Endothelial cell of umbilical vein (primary cell): ENCODE measurements around the gene FLRT1. TPM values are rescaled to one million over a fixed set of nuclear protein-coding genes. Genes with fewer than 3 reads are reported as not detected.

ENCODE experiments used
- BruUV-seq: library from RNA; stranded (reverse); fragments of 400-500 nt; replicated peaks from 2 replicates; lab custom pipeline; 2021; lab: Mats Ljungman, UMichigan
- CTCF ChIA-PET: fragments of 300-600, 350-600 bp; sonication (Branson Sonifier 250); formaldehyde crosslinking; loops from one replicate; lab custom pipeline; 2021; ENCODE audit warnings: antibody characterized with exemption, inconsistent platforms; lab: Charles Lee
- POLR2A ChIA-PET: fragments of 300-600, 350-600 bp; sonication (Branson Sonifier 250); formaldehyde crosslinking; loops from one replicate; lab custom pipeline; 2021; ENCODE audit warnings: antibody characterized with exemption, inconsistent platforms; lab: Charles Lee
- DNase-seq: peaks from one replicate; pipeline ENCODE4 v3.0.0-alpha.2; 2011; ENCODE audit warnings: low read depth, low spot score
- FAIRE-seq: peaks from 2 replicates; lab custom pipeline; 2011; peaks lifted over from hg19 to GRCh38; lab: Jason Lieb, UNC
- H2AFZ ChIP-seq: 2 replicates; pipeline ENCODE4 v1.6.0; 2012; ENCODE audit warnings: low read depth, low read length, control low read depth, inconsistent platforms
- H3K27ac ChIP-seq: 2 replicates; pipeline ENCODE4 v1.5.1; 2011; ENCODE audit warnings: low read depth, mild to moderate bottlenecking, control low read depth, low read length, moderate library complexity; ENCODE audit not compliant: insufficient read depth
- H3K27me3 ChIP-seq, 2 experiments: 2 replicates each; pipeline versions ENCODE4 v1.6.0 to v1.6.1; 2011; ENCODE audit warnings: low read length in 2 of 2, mixed read lengths in 1 of 2; ENCODE audit not compliant: control insufficient read depth in 2 of 2, insufficient read depth in 2 of 2
- H3K36me3 ChIP-seq, 2 experiments: 2 replicates in 1 of 2; 3 replicates in 1 of 2; pipeline ENCODE4 v1.5.1; 2011; ENCODE audit warnings: low read length in 2 of 2, mild to moderate bottlenecking in 1 of 2, moderate library complexity in 1 of 2; ENCODE audit not compliant: control insufficient read depth in 2 of 2, insufficient read depth in 2 of 2; ENCODE audit errors: extremely low read depth in 1 of 2
- H3K4me1 ChIP-seq: 3 replicates; pipeline ENCODE4 v1.5.1; 2011; ENCODE audit warnings: mild to moderate bottlenecking, low read length; ENCODE audit not compliant: control insufficient read depth, insufficient read depth; ENCODE audit errors: extremely low read depth
- H3K4me2 ChIP-seq: 2 replicates; pipeline ENCODE4 v1.6.1; 2011; ENCODE audit warnings: low read length, control low read depth, mixed read lengths; ENCODE audit not compliant: insufficient read depth
- H3K4me3 ChIP-seq, 3 experiments: fragments of 200-600 bp in 1 of 3; sonication (generic), shearing (Covaris generic) in 1 of 3; replicated peaks in 1 of 3; 2 replicates each; pipeline ENCODE4 v1.5.1; 2011 to 2016; ENCODE audit warnings: control low read depth in 3 of 3, low read length in 3 of 3, mild to moderate bottlenecking in 2 of 3, inconsistent platforms in 1 of 3, low read depth in 1 of 3, moderate library complexity in 1 of 3; ENCODE audit not compliant: insufficient read depth in 1 of 3
- H3K79me2 ChIP-seq: 2 replicates; pipeline ENCODE4 v1.6.0; 2012; ENCODE audit warnings: low read length, inconsistent platforms; ENCODE audit not compliant: control insufficient read depth, insufficient read depth
- H3K9ac ChIP-seq: replicated peaks from 2 replicates; pipeline ENCODE3; 2011; ENCODE audit warnings: low read length, control low read depth; ENCODE audit not compliant: insufficient read depth; ENCODE audit errors: extremely low read depth
- H3K9me1 ChIP-seq: replicated peaks from 3 replicates; pipeline ENCODE4 v1.6.0; 2011; ENCODE audit warnings: mild to moderate bottlenecking, low read length; ENCODE audit not compliant: control insufficient read depth, insufficient read depth; ENCODE audit errors: extremely low read depth
- H3K9me3 ChIP-seq: replicated peaks from 2 replicates; pipeline ENCODE4 v1.5.1; 2012; ENCODE audit warnings: low read length, inconsistent platforms; ENCODE audit not compliant: control insufficient read depth, insufficient read depth
- H4K20me1 ChIP-seq: replicated peaks from 2 replicates; pipeline ENCODE3; 2011; ENCODE audit warnings: mild to moderate bottlenecking, low read length; ENCODE audit not compliant: control insufficient read depth, insufficient read depth; ENCODE audit errors: extremely low read depth
- EZH2 ChIP-seq: IDR thresholded peaks from 2 replicates; pipeline ENCODE4 v1.6.1; 2012; ENCODE audit warnings: borderline replicate concordance, low read depth, mild to moderate bottlenecking, moderate library complexity, low read length, inconsistent platforms; ENCODE audit not compliant: severe bottlenecking
- FOS ChIP-seq: IDR thresholded peaks from 2 replicates; pipeline ENCODE4 v1.6.1; 2011; ENCODE audit warnings: mild to moderate bottlenecking, low read length, moderate library complexity, borderline replicate concordance; ENCODE audit not compliant: insufficient read depth
- GATA2 ChIP-seq: IDR thresholded peaks from 2 replicates; pipeline ENCODE4 v1.7.0; 2011; ENCODE audit warnings: low read depth, mild to moderate bottlenecking, moderate library complexity, mixed read lengths, low read length; ENCODE audit not compliant: insufficient read length, insufficient read depth
- JUN ChIP-seq: IDR thresholded peaks from 2 replicates; pipeline ENCODE4 v1.6.1; 2011; ENCODE audit warnings: borderline replicate concordance, low read depth; ENCODE audit not compliant: insufficient read length, insufficient read depth
- MYC ChIP-seq: IDR thresholded peaks from one replicate; pipeline ENCODE4 v1.6.1; 2011; ENCODE audit warnings: mild to moderate bottlenecking, low read depth, low read length
- POLR2A ChIP-seq: IDR thresholded peaks from 2 replicates; pipeline ENCODE4 v1.6.1; 2012; ENCODE audit warnings: low read depth, mild to moderate bottlenecking, control low read depth, low read length
- POLR2AphosphoS5 ChIP-seq: IDR thresholded peaks from 2 replicates; pipeline ENCODE4 v1.6.1; 2012; ENCODE audit warnings: low read depth, mild to moderate bottlenecking, control low read depth, low read length, moderate library complexity; ENCODE audit not compliant: insufficient read depth
- dilution Hi-C: fragments of 300-500 bp; cut with MboI; formaldehyde crosslinking; loops from one replicate; pipeline ENCODE4 v1.15.0; 2019; ENCODE audit warnings: low sequenced_read_pairs; ENCODE audit not compliant: extremely low pct_ligation_motif_present
- intact Hi-C: fragments of 100-400 bp; cut with micrococcal nuclease; formaldehyde crosslinking; loops from one replicate; pipeline ENCODE4 v1.10.0; 2022
- polyA plus RNA-seq, 4 experiments: library from polyadenylated mRNA; depleted of rRNA in 3 of 4; stranded (reverse) in 3 of 4; unstranded in 1 of 4; fragments of >200 nt; gene quantifications; 2 replicates each; pipeline versions ENCODE4 v1.2.1 to v1.2.3, GENCODE V29; 2011 to 2012; ENCODE audit warnings: missing spikeins in 1 of 4
- total RNA-seq: library from RNA; stranded (reverse); gene quantifications from 2 replicates; pipeline ENCODE4 v1.2.3, GENCODE V29; 2021
- TF ChIP-seq, protein P1 (sequence below): IDR thresholded peaks from 2 replicates; pipeline ENCODE4 v1.6.1; 2011; ENCODE audit not compliant: insufficient read depth, insufficient read length
- TF ChIP-seq, protein P2 (sequence below), 2 donors: IDR thresholded peaks; 1 replicate in 1 of 2; 2 replicates in 1 of 2; pipeline ENCODE4 v1.5.1; 2011; ENCODE audit warnings: low read length in 2 of 2, mild to moderate bottlenecking in 2 of 2, moderate library complexity in 2 of 2, control low read depth in 1 of 2, inconsistent platforms in 1 of 2, low read depth in 1 of 2; ENCODE audit not compliant: insufficient read depth in 1 of 2; ENCODE audit errors: extremely low read depth in 1 of 2

FLRT1 gene
- total and polyA plus RNA-seq, 2 donors (not counting 3 experiments of a cell fraction or from before 2014, with no cell fraction given): not detected

DNA sequence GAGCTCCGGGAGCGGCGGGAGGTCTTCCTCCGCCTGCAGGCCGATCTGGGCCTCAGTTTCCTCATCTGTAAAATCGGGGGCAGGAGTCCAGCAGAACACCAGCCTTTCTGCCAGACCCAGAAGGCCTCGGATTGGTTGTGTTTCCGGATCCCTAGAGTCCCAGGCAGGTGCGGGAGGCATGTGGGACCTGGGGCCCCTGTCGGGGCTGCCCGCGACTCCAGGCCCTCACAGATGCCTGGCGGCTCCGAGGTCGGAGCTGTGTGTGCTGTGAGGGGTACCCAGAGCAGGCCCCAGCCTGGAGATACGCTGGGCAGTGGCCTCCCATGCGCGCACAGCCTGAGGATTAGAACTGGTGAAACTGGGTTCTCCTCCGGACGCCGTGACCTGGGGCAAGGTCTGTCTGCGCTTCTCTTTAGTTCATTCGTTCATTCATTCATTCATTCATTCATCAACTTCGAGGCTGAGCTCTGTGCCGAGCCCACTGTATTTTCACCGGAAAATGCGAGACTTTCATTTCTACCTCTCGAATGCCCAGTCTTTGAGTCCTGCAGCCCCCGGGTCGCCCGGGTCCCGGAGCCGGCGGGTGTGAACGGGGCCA lies 24.6 kb downstream of the FLRT1 start:
- TF ChIP-seq FOS: no peak
- TF ChIP-seq, protein P1, sequence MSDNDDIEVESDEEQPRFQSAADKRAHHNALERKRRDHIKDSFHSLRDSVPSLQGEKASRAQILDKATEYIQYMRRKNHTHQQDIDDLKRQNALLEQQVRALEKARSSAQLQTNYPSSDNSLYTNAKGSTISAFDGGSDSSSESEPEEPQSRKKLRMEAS: no peak
- no peak for TF ChIP-seq POLR2AphosphoS5
- TF ChIP-seq EZH2: no peak
- no peak for TF ChIP-seq GATA2
- no peak for TF ChIP-seq MYC
- no peak for TF ChIP-seq POLR2A
- TF ChIP-seq, protein P2, sequence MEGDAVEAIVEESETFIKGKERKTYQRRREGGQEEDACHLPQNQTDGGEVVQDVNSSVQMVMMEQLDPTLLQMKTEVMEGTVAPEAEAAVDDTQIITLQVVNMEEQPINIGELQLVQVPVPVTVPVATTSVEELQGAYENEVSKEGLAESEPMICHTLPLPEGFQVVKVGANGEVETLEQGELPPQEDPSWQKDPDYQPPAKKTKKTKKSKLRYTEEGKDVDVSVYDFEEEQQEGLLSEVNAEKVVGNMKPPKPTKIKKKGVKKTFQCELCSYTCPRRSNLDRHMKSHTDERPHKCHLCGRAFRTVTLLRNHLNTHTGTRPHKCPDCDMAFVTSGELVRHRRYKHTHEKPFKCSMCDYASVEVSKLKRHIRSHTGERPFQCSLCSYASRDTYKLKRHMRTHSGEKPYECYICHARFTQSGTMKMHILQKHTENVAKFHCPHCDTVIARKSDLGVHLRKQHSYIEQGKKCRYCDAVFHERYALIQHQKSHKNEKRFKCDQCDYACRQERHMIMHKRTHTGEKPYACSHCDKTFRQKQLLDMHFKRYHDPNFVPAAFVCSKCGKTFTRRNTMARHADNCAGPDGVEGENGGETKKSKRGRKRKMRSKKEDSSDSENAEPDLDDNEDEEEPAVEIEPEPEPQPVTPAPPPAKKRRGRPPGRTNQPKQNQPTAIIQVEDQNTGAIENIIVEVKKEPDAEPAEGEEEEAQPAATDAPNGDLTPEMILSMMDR (IDR thresholded peaks at IDR 0.05; ENCODE audit: extremely low read depth in 1 of 2, insufficient read depth in 1 of 2, low read depth in 1 of 2, low read length in 2 of 2): no peak
- TF ChIP-seq JUN: no peak
- FAIRE-seq: no peak
- ChIA-PET CTCF (interaction anchor here (1.4 kb wide), 1 partner anchor 59 kb away, joined by 4 read pairs; no protein-coding TSS in a partner anchor), POLR2A (no interaction called here)
- H2AFZ ChIP-seq: peak overlapping the region; percentile 18
- no peak overlapping the region for H3K27ac ChIP-seq
- no peaks in the 10 kb centered on the region for H3K27me3 ChIP-seq
- H3K9me1 ChIP-seq: no peaks in the 10 kb centered on the region
- no peaks in the 10 kb centered on the region for H3K9me3 ChIP-seq
- no TSS peak for BruUV-seq
- H3K4me2 ChIP-seq: peak overlapping the region; percentile 40
- peaks cover 4% of the 10 kb centered on the region for H3K4me1 ChIP-seq
- no peaks in the 10 kb centered on the region for H4K20me1 ChIP-seq
- DNase-seq: no peak
- intact Hi-C loops: no loop called here
- H3K79me2 ChIP-seq: no peaks in the 10 kb centered on the region
- no peak overlapping the region for H3K9ac ChIP-seq
- H3K36me3 ChIP-seq: no peaks in the 10 kb centered on the region
- H3K4me3 ChIP-seq: peak overlapping the region in 2 of 3 experiments; percentile 15 to 24
- dilution Hi-C loops: no loop called here
